Mesenchymal stem cell (in vitro differentiated cells and primary cell): ENCODE data around the gene TMEM88.
A peak's percentile ranks its signal among the peaks of the same experiment; 100 is the strongest.

Experiments
- DNase-seq: peaks from one replicate; pipeline ENCODE4 v3.0.0-alpha.2; 2013
- H2AFZ ChIP-seq: one replicate; pipeline ENCODE4 v1.6.1; 2013; ENCODE audit warnings: low read depth, mild to moderate bottlenecking, control low read depth, inconsistent platforms, low read length, moderate library complexity
- H2AK5ac ChIP-seq: 2 replicates; pipeline ENCODE4 v1.6.1; 2013; ENCODE audit warnings: low read length, moderate library complexity, mild to moderate bottlenecking, inconsistent platforms; ENCODE audit not compliant: severe bottlenecking
- H2BK120ac ChIP-seq: one replicate; pipeline ENCODE4 v1.6.1; 2013; ENCODE audit warnings: low read depth, mild to moderate bottlenecking, inconsistent platforms, low read length, moderate library complexity
- H2BK12ac ChIP-seq, 2 experiments: one replicate each; pipeline ENCODE4 v1.6.1; 2013; ENCODE audit warnings: inconsistent platforms in 2 of 2, low read length in 2 of 2, mild to moderate bottlenecking in 2 of 2, moderate library complexity in 2 of 2, control low read depth in 1 of 2
- H2BK15ac ChIP-seq: one replicate; pipeline ENCODE4 v1.6.1; 2013; ENCODE audit warnings: mild to moderate bottlenecking, low read depth, inconsistent platforms; ENCODE audit not compliant: poor library complexity, severe bottlenecking
- H2BK5ac ChIP-seq: 2 replicates; pipeline ENCODE4 v1.6.1; 2013; ENCODE audit warnings: low read depth, mild to moderate bottlenecking, low read length, control low read depth, inconsistent platforms; ENCODE audit not compliant: poor library complexity, severe bottlenecking
- H3K14ac ChIP-seq, 2 experiments: one replicate each; pipeline ENCODE4 v1.6.1; 2013; ENCODE audit warnings: inconsistent platforms in 2 of 2, low read length in 2 of 2, control low read depth in 1 of 2, mild to moderate bottlenecking in 1 of 2, moderate library complexity in 1 of 2
- H3K18ac ChIP-seq, 2 experiments: one replicate each; pipeline ENCODE4 v1.6.1; 2013; ENCODE audit warnings: inconsistent platforms in 2 of 2, low read length in 2 of 2, control low read depth in 1 of 2, low read depth in 1 of 2, mild to moderate bottlenecking in 1 of 2
- H3K23ac ChIP-seq, 2 experiments: one replicate each; pipeline ENCODE4 v1.6.1; 2013; ENCODE audit warnings: inconsistent platforms in 2 of 2, low read length in 2 of 2, mild to moderate bottlenecking in 2 of 2, moderate library complexity in 2 of 2, control low read depth in 1 of 2
- H3K27ac ChIP-seq: 2 replicates; pipeline ENCODE4 v1.5.1; 2013; ENCODE audit warnings: mild to moderate bottlenecking, moderate library complexity, low read length, control low read depth, inconsistent platforms; ENCODE audit not compliant: poor library complexity, severe bottlenecking
- H3K27me3 ChIP-seq, 2 experiments: 2 replicates each; pipeline versions ENCODE4 v1.6.1 to v1.7.0; 2013; ENCODE audit warnings: low read length in 2 of 2, mild to moderate bottlenecking in 2 of 2, moderate library complexity in 2 of 2, control low read depth in 1 of 2, inconsistent platforms in 1 of 2; ENCODE audit not compliant: control insufficient read depth in 1 of 2, insufficient read depth in 1 of 2
- H3K36me3 ChIP-seq, 2 experiments: 2 replicates each; pipeline versions ENCODE4 v1.6.1 to v1.7.0; 2013; ENCODE audit warnings: low read length in 2 of 2, control low read depth in 1 of 2, inconsistent platforms in 1 of 2, low read depth in 1 of 2, mild to moderate bottlenecking in 1 of 2; ENCODE audit not compliant: insufficient read depth in 2 of 2, control insufficient read depth in 1 of 2
- H3K4ac ChIP-seq, 2 experiments: one replicate each; pipeline ENCODE4 v1.6.1; 2013; ENCODE audit warnings: inconsistent platforms in 2 of 2, low read length in 2 of 2, mild to moderate bottlenecking in 2 of 2, moderate library complexity in 2 of 2, control low read depth in 1 of 2, low read depth in 1 of 2
- H3K4me1 ChIP-seq: 2 replicates; pipeline ENCODE4 v1.6.1; 2013; ENCODE audit warnings: low read depth, low read length, control low read depth; ENCODE audit not compliant: control insufficient read depth, insufficient read depth
- H3K4me2 ChIP-seq: 2 replicates; pipeline ENCODE4 v1.6.1; 2013; ENCODE audit warnings: low read length, mild to moderate bottlenecking, inconsistent platforms; ENCODE audit not compliant: poor library complexity, severe bottlenecking
- H3K4me3 ChIP-seq, 2 experiments: 2 replicates each; pipeline versions ENCODE4 v1.5.1 to v1.7.0; 2013; ENCODE audit warnings: low read length in 2 of 2, mild to moderate bottlenecking in 2 of 2, control low read depth in 1 of 2, low read depth in 1 of 2; ENCODE audit not compliant: insufficient read depth in 1 of 2
- H3K79me1 ChIP-seq: replicated peaks from 2 replicates; pipeline ENCODE4 v1.6.1; 2013; ENCODE audit warnings: mild to moderate bottlenecking, control low read depth, low read length, inconsistent platforms; ENCODE audit not compliant: poor library complexity, severe bottlenecking
- H3K9ac ChIP-seq: 2 replicates; pipeline ENCODE4 v1.7.0; 2013; ENCODE audit warnings: mild to moderate bottlenecking, low read length, moderate library complexity
- H3K9me3 ChIP-seq: 2 replicates; pipeline ENCODE4 v1.7.0; 2013; ENCODE audit warnings: mild to moderate bottlenecking, low read length; ENCODE audit not compliant: control insufficient read depth
- H4K8ac ChIP-seq: one replicate; pipeline ENCODE4 v1.6.1; 2013; ENCODE audit warnings: inconsistent platforms, mild to moderate bottlenecking, low read length, moderate library complexity
- H4K91ac ChIP-seq: one replicate; pipeline ENCODE4 v1.6.1; 2013; ENCODE audit warnings: mild to moderate bottlenecking, low read length, inconsistent platforms
- WGBS: methylation state at CpG from one replicate; pipeline ENCODE4 v1.1.7; 2013; ENCODE audit warnings: mixed read lengths; 5-methylcytosine and 5-hydroxymethylcytosine counted together

TMEM88 gene

GRCh38 chr17:7856011-7856810, 1.3 kb downstream of the TMEM88 start:
- Histone ChIP-seq H2BK5ac (no peak overlapping the region), H4K91ac (no peak overlapping the region), H3K4me1 (peaks cover 37% of the 10 kb centered on the region), H3K4ac (peak overlapping the region; percentile 2 to 15), H3K23ac (no peak overlapping the region), H3K14ac (no peak overlapping the region), H3K9me3 (no peaks in the 10 kb centered on the region), H2BK120ac (peak overlapping the region; percentile 12), H4K8ac (no peak overlapping the region), H3K27ac (peak overlapping the region; percentile 57), H3K79me1 (peaks cover 38% of the 10 kb centered on the region), H3K4me2 (peak overlapping the region; percentile 77), H2AK5ac (no peak overlapping the region), H2BK15ac (no peak overlapping the region), H3K9ac (peak overlapping the region; percentile 96), H3K27me3 (no peaks in the 10 kb centered on the region), H3K18ac (peak overlapping the region; percentile 8 to 22), H2AFZ (no peak overlapping the region), H3K4me3 (peak overlapping the region; percentile 56 to 94), H3K36me3 (peaks cover 34 to 42% of the 10 kb centered on the region in 2 experiments), H2BK12ac (no peak overlapping the region)
- WGBS = 10% methylated on average over 26 of the region's 29 CpGs
- no peak for DNase-seq

DNA sequence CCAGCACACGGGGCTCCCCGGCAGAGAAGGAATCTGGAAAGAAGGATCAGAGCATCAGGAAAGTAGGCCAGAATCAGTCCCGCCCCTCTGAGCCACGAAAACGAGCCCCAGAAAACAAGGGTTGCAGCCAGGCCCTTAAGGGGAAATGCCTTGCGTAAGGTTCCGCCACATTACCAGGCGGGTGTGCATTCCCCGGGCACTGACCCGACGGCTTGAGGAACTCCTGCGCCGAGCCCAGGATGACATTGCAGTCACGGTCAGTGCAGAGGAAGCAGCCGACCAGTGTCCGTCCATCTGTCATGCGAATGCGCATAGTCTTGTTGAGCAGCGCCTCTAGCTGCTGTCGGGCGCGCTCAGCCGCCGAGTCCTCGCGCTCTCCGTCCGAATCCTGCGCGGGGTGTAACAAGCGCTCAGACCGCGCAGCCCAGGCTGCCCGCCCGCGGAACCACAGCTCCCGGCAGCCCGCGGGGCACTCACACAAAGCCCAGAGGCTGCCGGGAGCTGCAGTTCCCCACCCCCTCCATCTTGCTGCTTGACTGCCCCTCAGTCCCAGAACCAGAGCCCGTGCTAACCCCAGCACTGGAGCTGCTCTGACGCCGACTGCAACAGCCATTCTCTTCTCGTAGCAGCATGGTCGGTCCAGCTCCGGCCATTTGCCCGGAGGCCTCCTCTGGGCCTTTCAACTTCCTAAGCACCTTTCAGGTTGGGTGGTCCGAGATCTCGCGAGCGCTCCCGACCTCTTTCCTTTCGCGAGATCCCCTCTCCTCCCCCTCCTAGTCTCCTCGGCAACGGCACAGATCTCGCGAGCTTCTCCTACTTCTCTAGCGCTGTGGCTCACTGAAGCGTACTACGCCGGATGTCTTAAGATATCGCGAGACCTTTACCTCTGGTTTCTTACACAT, 2.2 kb downstream of the TMEM88 start, which contains the start of gene NAA38:
Gene NAA38 (minus strand): TSS at position 749 of the 902 bp plus-strand sequence. CDS start 96 bp downstream, at position 653.
- peak within 1 kb of the TSS; percentile 98 for H2BK15ac ChIP-seq
- peak within 1 kb of the TSS; percentile 100 for H4K8ac ChIP-seq
- peak within 1 kb of the TSS; percentile 96 for H3K9ac ChIP-seq
- H3K4ac ChIP-seq = peak within 1 kb of the TSS; percentile 86 to 96
- H3K14ac ChIP-seq = peak within 1 kb of the TSS in 1 of 2 experiments; percentile 81
- H4K91ac ChIP-seq = peak within 1 kb of the TSS; percentile 99
- 1% methylated on average over 64 of the region's 64 CpGs for WGBS
- H3K23ac ChIP-seq = no peak within 1 kb of the TSS
- H2BK12ac ChIP-seq = peak within 1 kb of the TSS; percentile 14 to 17
- H3K27me3 ChIP-seq = no peaks in the 10 kb centered on the region
- H3K36me3 ChIP-seq = peaks cover 25 to 44% of the 10 kb centered on the region in 2 experiments
- H3K18ac ChIP-seq = peak within 1 kb of the TSS; percentile 95 to 97
- peak within 1 kb of the TSS; percentile 85 for H2BK120ac ChIP-seq
- H3K79me1 ChIP-seq = peaks cover 43% of the 10 kb centered on the region
- no peak within 1 kb of the TSS for H2AK5ac ChIP-seq
- H3K4me2 ChIP-seq = peak within 1 kb of the TSS; percentile 91
- peak within 1 kb of the TSS; percentile 95 for H2AFZ ChIP-seq
- peak within 1 kb of the TSS; percentile 100 for H3K27ac ChIP-seq
- H3K9me3 ChIP-seq = no peaks in the 10 kb centered on the region
- peaks cover 31% of the 10 kb centered on the region for H3K4me1 ChIP-seq
- peak within 1 kb of the TSS; percentile 75 to 94 for H3K4me3 ChIP-seq
- peak; percentile 100 for DNase-seq
- peak within 1 kb of the TSS; percentile 58 for H2BK5ac ChIP-seq

DNA sequence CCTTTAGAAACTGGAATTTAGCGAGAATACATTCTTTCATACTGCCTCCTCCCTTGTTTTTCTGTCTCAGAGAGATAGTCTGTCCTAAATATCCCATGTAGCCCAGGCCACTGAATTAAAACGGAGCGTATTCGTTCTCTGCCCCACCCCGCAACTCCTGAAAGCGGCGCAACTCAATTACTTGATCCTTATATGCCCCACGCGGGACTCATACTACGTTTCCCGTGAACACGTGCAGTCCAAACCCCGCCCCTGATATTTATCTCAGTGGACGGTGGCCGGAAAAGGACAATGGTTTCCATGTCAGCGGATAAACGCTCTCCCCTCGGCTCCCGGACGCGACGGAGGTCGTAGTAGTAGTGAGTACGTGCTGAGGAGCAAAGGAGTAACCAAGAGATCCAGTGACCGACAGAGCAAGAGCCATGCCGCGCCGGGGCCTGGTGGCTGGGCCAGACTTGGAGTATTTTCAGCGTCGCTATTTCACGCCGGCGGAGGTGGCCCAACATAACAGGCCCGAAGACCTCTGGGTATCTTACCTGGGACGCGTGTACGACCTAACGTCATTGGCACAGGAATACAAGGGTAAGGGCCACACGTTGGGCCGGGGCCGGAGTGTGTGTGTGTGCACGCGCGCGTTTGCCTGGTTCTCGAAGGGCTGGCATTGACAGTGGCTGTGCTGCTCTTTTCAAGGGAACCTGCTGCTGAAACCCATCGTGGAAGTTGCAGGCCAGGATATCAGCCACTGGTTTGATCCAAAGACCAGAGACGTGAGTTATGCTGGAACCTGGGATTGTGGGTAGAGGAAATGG, 3.1 kb downstream of the TMEM88 start, which contains the start of gene CYB5D1:
Gene CYB5D1 (plus strand): TSS at position 291 of the 809 bp plus-strand sequence. CDS start 132 bp downstream, at position 423.
- Histone ChIP-seq H3K9me3 (no peaks in the 10 kb centered on the region), H3K4ac (peak within 1 kb of the TSS; percentile 86 to 96), H2AFZ (peak within 1 kb of the TSS; percentile 95), H3K36me3 (peaks cover 17 to 37% of the 10 kb centered on the region in 2 experiments), H4K8ac (peak within 1 kb of the TSS; percentile 100), H3K23ac (no peak within 1 kb of the TSS), H3K27ac (peak within 1 kb of the TSS; percentile 100), H3K4me2 (peak within 1 kb of the TSS; percentile 91), H3K4me3 (peak within 1 kb of the TSS; percentile 75 to 94), H3K14ac (peak within 1 kb of the TSS in 1 of 2 experiments; percentile 81), H4K91ac (peak within 1 kb of the TSS; percentile 99), H3K79me1 (peaks cover 37% of the 10 kb centered on the region), H3K18ac (peak within 1 kb of the TSS; percentile 95 to 97), H2BK12ac (peak within 1 kb of the TSS; percentile 14 to 17), H2BK15ac (peak within 1 kb of the TSS; percentile 98), H2BK120ac (peak within 1 kb of the TSS; percentile 85), H2BK5ac (peak within 1 kb of the TSS; percentile 58), H3K27me3 (no peaks in the 10 kb centered on the region), H3K4me1 (peaks cover 28% of the 10 kb centered on the region), H2AK5ac (no peak within 1 kb of the TSS), H3K9ac (peak within 1 kb of the TSS; percentile 96)
- 5% methylated on average over 48 of the region's 48 CpGs for WGBS
- DNase-seq = peak; percentile 97
